GM21576 (cell line): ENCODE data around the gene ANKRD27.
"Not testable (repeated sequence)": the region's sequence is repeated elsewhere in the genome, so short reads cannot be mapped to it uniquely, and the experiment has no call there.

ENCODE experiments used
- ATAC-seq: cut with Tn5 transposase; IDR thresholded peaks from one replicate; pipeline ENCODE4 v1.9.1; 2021; ENCODE audit warnings: mild to moderate bottlenecking, moderate library complexity; ENCODE audit not compliant: unreplicated experiment

Gene ANKRD27

DNA sequence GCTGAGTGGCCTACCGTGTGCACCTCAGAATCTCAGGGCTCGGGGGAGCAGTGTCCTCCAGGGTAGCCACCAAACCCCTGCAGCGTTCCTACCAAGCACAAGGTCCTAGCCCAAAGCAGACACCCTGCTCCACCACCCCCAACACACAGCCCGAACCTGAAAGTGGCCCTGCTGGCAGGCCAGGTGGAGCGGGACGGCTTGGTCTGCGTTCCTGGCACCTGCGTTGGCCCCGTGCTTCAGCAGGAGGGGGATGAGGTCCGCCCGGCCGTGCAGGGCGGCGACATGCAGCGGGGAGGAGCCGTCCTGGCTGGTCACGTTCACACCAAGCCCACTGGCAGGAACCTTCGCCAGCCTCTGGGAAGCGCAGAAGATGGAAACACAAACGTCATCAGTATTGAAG lies 67.5 kb downstream of the ANKRD27 start:
- ATAC-seq: no peak

DNA sequence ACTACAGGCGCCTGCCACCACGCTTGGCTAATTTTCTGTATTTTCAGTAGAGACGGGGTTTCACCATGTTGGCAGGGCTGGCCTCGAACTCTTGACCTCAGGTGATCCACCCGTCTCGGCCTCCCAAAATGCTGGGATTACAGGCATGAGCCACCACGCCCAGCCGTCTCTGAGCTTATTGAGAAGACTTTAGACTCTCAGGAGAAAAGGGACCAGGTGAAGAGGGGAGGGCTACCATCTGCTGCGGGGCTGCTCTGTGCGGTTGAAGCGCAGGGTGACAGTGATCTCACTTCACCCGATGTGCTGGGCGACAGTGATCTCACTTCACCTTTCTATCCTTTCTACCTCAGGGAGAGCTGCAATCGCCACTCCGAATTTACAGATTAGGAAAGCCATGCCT lies 68.7 kb downstream of the ANKRD27 start:
- no peak for ATAC-seq

DNA sequence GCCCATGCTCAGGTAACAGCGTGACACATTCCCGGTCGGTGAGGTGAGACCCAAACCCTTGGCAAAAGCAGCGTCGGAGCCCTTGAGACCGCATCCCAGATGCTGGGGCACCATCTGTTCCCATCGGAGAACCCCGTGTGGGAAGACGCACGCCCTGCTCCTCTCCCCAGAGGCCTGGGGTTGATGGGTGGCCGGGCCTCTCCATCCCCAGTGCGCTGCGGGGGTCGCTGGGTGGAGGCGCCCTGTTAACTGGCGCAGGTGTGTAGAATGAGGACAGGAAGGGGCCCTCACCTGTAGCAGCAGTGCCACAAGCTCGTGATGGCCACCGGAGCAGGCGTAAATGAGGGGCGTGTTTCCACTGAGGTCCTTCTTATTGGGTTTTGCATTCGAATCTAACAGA lies 69.4 kb downstream of the ANKRD27 start:
- no peak for ATAC-seq

DNA sequence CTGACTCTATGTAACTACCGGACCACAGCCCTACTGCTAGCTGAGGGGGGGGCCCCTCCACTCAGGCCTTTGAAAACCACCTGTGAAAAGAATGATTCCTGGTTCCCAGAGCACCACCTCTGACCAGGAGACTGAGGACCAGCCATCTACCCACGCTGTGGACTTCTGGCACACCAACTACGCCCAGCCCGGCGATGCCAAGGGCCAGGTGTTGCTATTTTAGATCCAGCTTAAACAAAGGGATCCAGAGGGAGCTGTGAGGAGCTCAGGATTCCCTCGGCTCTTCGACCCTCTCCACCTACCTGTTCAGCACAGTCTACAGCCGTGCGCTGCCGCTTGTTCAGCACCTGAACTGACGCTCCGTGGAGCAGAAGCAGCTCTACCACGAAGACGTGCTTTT lies 71.0 kb downstream of the ANKRD27 start:
- no peak for ATAC-seq

DNA sequence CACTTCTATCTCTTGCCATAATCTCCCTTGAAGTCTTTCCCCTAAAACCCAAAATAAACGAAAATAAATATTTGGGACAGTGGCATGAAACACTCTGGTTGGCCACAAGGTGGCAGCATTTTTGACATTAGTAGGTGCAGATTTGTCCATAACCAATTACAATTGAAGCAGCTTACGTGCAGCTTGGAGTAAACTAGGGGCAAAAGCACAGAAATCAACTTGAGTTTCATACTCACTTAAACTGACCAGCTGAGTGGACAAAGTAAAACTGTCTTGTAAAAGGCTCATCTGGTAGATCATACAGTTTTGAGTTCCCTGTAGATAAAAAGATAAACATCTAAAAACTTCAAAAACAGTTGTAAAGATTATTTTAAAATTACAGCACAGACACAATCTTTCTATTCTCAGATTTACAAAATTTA lies 75.2 kb downstream of the ANKRD27 start:
- no peak for ATAC-seq

DNA sequence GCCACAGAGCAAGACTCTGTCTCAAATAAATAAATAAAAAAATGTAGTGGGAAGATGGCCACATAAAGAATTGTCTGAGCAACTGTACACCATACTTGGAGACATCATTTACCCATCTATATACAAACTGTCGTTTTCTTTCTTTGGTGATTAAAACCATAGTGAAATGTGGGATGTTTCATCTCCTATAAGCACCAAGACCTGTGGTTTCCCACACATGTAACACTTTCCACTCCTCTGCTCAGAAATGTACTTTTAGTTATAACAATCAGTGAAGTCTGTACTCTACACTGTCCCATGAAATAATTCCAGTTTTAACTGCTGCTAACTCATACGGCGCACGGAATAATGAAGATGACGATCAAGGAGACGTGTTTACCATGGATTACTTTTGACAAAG lies 75.7 kb downstream of the ANKRD27 start:
- no peak for ATAC-seq

DNA sequence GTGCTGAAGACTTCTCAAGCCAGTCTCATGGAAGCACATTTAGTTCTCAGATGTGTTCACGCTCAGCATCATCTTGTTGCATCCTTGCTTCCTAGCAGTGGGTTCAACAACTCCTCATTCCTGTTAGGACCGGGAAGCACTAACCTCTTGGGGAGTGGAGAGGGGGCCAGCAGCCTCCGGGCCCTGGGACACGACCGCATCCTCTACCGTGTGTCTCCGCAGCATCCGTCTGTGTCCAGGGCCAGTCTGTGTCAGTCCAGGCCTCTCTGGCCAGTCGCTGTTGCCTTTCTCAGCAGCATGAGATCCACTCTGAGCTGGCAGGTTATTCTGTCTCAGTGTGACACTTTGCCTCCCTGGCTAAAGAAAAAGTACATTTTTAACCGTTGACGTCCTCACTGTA lies 77.0 kb downstream of the ANKRD27 start:
- no peak for ATAC-seq

DNA sequence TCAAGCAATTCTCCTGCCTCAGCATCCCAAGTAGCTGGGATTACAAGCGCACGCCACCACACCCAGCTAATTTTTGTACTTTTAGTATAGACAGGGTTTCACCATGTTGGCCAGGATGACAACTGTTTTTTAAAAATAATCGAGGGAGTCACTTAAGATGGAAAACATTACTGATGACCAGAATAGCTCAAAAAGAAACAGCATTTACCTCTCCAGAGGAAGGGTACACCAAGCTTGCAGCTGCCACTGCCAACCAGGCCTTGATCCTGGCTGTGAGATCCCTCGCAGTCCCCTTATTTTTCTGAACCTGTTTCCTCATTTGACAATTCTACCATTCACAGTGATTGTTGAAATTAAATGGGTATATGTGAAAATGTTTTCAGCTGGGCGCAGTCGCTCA lies 79.5 kb downstream of the ANKRD27 start:
- no peak for ATAC-seq

DNA sequence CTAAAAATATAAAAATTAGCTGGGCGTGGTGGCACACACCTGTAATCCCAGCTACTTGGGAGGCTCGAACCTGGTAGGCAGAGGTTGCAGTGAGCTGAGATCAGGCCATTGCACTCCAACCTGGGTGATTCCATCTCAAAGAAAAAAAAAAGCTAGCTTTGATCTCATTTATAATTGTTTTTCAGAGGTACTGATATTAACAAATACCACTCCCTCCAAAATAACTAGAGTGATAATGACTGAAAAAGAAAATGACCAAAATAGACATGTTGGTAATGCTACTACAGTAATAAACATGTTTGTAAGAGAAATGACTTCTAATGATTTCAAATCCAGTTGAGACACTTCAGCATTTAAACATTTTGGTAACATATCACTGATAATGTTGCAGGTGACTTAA lies 81.0 kb downstream of the ANKRD27 start:
- no peak for ATAC-seq

DNA sequence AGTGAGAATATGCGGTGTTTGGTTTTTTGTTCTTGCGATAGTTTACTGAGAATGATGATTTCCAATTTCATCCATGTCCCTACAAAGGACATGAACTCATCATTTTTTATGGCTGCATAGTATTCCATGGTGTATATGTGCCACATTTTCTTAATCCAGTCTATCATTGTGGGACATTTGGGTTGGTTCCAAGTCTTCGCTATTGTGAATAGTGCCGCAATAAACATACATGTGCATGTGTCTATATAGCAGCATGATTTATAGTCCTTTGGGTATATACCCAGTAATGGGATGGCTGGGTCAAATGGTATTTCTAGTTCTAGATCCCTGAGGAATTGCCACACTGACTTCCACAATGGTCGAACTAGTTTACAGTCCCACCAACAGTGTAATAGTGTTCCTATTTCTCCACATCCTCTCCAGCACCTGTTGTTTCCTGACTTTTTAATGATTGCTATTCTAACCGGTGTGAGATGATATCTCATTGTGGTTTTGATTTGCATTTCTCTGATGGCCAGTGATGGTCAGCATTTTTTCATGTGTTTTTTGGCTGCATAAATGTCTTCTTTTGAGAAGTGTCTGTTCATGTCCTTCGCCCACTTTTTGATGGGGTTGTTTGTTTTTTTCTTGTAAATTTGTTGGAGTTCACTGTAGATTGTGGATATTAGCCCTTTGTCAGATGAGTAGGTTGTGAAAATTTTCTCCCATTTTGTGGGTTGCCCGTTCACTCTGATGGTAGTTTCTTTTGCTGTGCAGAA lies 87.1 kb downstream of the ANKRD27 start:
- ATAC-seq: not testable (repeated sequence)

DNA sequence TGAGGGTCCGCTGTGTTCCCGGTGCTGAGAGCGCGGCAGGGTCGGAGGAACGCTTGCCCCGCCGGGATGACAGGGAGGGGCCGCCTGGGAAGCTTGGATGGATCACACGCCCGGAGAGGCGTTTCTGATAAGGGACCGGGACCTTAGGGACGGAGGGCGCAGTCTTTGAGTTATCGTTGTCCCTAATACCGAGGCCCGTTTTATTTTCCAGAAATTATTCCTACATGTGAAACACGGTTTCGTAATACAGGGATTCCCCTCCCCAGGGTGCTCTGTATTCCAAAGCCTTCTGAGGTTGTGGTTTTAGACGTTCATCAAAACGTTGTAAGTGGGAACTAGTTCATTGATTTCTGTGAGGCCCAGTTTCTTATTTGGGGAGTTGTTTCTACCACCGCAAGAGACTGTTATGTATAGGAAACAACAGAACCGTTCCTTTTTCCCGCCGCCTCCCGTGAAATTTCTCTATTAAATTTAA lies 93.2 kb downstream of the ANKRD27 start:
- peak; percentile 12 for ATAC-seq

DNA sequence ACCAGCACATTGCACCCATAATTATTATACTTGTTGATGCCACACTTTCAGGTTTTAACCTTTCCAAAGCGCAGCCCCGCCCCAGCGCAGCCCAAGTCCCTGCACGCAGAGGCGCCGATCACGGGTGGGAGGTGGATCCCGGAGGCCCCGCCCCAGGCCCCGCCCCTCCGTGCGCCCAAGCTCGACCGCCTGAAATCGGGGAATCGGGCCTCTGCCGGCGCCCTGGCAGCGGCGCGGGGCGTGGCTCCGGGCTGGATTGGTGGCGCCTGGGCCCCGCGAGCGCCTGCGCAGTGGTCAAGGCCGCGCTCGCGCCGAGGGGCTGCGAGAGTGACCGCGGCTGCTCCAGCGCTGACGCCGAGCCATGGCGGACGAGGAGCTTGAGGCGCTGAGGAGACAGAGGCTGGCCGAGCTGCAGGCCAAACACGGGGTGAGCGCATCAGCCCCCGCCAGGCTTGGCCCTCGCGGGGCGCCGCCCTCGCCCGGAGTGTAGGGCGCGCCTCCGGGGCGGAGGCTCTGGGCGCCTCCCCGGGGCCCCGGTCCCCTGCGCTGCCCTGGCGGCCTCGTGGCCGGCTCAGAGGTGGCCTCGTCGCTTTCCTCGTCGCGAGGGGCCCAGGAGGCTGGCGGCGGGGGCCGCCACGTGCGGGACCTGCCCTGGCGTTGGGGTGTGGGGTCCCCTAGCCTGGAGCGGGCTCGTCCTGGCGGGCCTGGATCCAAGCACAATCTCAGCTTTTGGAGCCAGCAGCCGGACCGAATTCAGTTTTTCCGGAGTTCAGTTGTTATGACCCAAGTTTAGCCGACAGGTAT lies 93.9 kb downstream of the ANKRD27 start, which contains the start of gene PDCD5:
Gene PDCD5 (plus strand): TSS at position 290 of the 804 bp plus-strand sequence. CDS start 72 bp downstream, at position 362.
- ATAC-seq: peak; percentile 95

DNA sequence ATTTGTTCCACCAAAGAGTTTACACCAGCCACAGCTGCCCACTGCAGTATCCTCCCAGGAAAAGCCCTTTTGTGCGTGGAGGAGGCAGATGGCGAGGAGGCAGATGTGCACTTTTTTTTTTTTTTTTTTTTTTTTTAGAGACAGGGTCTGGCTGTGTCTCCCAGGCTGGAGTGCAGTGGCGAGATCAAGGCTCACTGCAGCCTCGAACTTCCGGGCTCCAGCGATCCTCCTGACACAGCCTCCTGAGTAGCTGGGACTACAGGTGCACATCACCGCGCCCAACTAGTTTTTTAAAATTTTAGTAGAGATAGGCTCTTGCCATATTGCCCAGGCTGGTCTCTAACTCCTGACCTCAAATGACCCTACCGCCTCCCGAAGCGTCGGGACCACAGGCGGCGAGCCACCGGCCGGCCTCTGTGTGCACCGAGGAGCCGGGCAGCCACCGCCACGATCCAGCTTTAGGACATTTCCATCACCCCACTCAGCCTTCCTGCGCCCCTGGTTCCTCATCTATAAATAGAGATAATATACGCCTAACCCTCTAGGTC lies 94.6 kb downstream of the ANKRD27 start:
- peak; percentile 9 for ATAC-seq

DNA sequence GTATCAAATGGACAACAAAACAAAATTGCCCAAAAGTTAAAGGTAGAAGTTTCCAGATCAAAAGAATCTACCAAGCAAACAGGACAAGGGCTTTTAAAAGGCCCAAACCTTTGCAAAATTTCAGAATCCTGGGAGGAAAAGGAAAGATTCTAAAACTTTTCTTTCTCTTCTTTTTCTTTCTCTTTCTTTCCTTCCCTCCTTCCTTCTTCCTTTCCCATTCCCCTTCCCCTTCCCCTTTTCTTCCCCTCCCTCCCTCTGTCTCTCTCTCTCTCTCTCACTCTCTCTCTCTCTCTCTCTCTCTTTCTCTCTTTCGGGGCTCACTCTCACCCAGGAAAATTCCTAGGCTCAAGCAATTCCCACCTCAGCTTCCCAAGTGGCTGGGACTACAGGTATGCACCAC lies 98.2 kb downstream of the ANKRD27 start:
- no peak for ATAC-seq

DNA sequence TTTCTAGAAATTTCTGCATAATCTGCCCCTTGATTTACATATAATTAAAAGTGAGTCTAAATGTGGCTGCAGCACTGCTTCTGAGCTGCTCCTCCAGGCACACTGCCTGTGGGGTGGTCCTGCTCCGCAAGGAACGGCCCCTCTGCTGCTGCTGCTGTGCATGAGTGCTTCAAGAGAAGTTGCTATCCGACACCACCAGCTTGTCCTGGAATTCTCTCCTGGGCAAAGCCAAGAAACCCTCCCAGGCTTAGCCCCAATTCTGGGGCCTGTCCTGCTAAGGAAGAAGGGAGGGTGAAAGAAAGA lies 101.5 kb downstream of the ANKRD27 start:
- ATAC-seq: no peak

DNA sequence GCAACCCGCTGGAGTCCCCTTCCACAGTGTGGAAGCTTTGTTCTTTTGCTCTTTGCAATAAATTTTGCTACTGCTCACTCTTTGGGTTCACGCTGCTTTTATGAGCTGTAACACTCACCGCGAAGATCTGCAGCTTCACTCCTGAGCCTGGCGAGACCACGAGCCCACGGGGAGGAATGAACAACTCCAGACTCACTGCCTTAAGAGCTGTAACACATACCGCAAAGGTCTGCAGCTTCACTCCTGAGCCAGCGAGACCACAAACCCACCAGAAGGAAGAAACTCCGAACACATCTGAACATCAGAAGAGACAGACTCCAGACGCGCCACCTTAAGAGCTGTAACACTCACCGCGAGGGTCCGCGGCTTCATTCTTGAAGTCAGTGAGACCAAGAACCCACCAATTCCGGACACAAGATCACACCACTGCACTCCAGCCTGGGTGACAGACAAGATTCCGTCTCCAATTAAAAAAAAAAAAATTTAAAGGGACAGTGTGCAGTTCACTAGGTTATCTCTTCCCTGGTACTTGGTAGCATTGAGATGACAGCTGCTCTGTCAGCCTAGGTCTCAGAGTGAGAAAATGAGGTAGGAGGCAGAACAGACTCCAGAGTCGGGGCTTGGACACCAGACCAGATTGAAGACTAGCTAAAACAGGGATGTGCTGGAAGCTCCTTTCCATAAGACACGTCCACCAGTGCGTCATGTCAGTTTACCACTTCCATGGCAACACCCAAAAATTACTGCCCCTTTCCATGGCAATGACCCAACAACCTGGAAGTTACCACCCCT lies 102.1 kb downstream of the ANKRD27 start:
- ATAC-seq: not testable (repeated sequence)

DNA sequence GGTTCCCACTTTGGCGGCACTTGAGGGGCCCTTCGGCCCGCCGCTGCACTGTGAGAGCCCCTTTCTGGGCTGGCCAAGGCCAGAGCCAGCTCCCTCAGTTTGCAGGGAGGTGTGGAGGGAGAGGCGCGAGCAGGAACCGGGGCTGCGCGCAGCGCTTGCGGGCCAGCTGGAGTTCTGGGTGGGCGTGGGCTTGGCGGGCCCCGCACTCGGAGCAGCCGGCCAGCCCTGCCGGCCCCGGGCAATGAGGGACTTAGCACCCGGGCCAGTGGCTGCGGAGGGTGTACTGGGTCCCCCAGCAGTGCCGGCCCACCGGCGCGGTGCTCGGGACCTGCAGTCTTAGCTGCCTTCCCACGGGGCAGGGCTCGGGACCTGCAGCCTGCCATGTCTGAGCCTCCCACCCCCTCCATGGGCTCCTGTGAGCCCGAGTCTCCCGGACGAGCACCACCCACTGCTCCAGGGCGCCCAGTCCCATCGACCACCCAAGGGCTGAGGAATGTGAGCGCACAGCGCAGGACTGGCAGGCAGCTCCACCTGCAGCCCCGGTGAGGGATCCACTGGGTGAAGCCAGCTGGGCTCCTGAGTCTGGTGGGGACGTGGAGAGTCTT lies 103.4 kb downstream of the ANKRD27 start:
- not testable (repeated sequence) for ATAC-seq

DNA sequence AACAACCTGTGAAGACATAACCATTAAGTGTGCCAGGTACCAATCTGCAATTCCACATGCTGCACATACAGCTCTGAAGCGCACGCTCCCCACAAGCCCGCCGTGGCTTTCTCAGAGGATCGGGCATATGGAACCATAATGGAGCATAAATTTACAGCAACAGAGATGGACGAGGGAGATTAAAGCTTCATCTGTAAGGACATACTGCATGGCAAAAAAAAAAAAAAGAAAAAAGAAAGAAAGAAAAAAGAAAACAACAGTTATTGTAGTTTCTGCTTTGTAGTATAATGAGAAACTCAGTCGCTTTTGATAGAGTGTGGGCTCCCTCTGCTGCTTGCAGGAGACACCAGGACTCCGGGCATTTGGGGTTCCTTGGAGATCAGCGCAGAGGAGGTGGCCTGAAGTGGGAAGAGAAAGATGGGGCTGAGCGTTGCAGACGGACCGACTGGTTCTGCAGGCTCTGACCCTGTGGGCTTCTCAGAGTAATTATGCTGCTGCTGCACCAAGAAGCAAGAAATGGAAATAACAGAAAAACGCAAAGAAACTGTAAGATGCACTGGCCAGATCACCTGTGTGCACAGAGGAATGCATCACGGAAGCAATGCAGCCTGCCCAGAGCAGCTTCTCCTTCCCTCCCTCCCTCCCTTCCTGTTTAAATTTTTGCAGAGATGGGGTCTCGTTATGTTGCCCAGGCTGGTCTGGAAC lies 104.7 kb downstream of the ANKRD27 start:
- ATAC-seq: no peak

DNA sequence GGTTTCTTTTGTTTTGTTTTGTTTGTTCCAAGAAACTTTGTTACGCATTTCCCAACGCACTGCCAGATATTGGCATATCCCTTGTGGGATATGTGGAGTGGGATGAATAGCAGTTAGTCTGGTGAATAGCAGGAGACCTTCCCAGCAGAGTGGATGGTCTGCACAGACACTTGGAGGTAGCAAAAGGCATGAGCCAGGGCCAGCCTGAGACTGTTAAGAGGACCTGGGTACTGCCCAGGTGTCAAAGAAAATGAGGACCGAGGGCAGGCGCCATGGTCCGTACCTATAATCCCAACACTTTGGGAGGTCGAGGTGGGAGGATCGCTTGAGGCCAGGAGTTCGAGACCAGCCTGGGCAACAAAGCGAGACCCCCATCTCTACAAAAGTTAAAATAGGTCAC lies 107.5 kb downstream of the ANKRD27 start:
- no peak for ATAC-seq

DNA sequence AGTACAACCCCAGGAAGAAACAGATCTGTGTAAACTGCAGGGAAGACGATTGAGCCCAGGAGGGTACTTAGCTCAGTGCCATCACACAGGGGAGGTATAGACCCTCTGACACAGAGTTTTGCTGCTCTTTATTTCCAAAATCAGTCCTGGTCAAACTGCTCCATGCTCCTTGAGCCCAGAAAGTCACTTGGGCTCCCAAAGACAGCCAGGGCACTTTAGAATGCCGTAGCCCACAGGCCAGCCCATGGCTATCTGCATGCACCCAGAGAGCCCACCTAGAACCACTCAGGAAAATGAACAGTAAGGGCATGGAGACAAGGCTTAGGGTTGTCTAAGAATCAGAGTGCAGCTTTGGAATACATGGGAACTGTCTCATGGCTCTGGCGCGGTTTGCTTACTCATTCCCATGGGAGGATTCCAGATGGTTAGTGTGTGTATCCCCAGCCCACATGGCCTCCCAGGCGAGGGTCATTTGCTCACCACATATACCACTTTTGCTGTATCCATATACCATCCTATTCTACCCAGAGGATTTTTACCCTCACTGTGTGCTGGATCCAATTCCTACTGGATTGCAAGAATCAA lies 108.6 kb downstream of the ANKRD27 start:
- ATAC-seq: no peak
